ENCODE measurements around the gene NKAIN2. TPM values are rescaled to one million over a fixed set of nuclear protein-coding genes. Genes with fewer than 3 reads are reported as not detected.
"Not testable (repeated sequence)": the region's sequence is repeated elsewhere in the genome, so short reads cannot be mapped to it uniquely, and the experiment has no call there.

The NKAIN2 gene
- total RNA-seq, 1 experiment from 2014 or later, result 3.7 TPM

- DNase-seq (ENCODE audit: extremely low read depth, low read depth), result no peak
Observed at GRCh38 chr6:124283486-124283885, 479.8 kb downstream of the NKAIN2 start.

DNA sequence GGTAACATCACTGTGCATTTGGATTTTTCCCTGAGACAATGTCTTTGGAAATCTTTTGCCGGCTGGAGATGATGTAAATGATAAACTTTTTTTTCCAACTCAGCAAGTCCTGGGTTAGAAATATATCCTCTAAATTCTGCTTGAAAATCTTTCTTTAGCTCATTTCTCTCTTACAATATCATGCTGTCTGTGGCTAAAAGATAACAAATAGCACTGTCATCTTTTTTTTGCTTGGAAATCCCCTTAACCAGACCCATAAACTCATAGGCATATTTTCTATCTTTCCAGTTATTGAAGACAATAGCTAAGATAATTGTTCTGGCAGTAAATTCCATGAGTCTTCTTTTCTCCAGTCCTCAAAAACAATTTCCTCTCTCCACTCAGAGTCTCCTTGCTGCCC, 481.5 kb downstream of the NKAIN2 start:
- DNase-seq (ENCODE audit: extremely low read depth, low read depth), result no peak

DNA sequence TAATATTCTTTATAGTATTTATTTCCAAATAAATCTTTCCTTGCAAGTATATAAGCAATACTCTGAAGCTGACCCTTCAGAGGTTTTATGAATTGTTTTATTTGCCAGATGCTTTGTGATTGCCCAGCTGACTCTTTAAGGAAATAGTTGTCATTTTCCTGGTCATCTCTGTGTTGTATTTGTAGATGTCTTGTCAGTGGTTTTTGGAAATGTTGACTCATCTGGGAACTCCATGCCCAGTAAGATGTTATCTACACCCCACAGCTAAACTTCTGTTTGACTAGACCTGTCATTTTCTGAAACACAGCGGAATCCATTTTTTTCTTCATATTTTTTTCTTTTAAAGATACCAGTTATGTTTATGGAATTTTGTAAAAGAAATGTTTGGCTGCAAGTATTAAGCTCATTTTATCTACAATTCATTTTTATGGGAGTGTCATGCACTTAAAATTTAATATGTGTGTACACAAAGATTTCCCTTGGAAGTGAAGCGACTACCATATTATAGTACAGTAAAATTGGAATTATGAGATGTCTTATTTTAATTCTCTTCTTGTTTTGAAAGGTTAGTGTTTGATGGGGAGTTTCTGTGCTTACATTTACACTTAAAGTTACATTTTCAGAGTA, 491.0 kb downstream of the NKAIN2 start:
- DNase-seq (ENCODE audit: extremely low read depth, low read depth), result no peak

DNA sequence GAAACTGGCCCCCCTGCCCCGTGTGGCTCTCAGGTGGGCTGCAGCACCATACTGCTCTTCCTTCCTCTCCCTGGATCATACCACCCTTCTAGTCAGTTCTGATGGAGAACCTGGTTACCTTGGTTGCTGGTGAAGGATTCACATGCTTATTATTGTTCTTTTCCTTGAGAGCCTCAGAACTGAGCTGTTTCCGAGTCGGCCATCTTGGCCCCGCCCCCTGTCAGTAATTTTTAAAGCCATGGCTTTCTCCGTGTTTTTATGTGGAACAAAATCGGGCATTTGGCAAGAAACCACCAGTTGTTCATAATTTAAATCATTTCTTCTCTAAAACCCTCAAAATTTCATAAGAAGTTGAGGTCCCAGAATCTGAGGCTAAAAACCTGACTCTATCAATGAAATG, 493.8 kb downstream of the NKAIN2 start:
- no peak for DNase-seq (ENCODE audit: extremely low read depth, low read depth)

DNA sequence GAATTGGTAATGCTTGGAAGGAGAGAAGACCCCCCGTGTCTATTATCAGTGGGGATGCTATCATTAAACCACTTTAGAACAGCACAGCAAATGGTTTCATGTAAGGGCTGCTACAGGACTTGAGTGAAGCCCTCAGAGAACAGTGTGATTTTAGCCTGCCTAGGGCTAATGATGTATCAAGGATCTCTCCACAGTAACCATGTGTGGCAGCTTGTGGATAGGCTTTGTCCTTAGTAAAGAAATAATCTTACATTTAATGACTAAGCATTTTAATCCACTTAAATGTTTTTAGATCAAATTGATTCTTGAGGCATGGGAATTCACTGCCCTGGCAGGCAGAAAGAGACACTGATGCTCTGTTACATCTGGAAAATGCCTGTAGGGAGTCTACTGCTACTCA, 495.1 kb downstream of the NKAIN2 start:
- DNase-seq (ENCODE audit: extremely low read depth, low read depth), result no peak

DNA sequence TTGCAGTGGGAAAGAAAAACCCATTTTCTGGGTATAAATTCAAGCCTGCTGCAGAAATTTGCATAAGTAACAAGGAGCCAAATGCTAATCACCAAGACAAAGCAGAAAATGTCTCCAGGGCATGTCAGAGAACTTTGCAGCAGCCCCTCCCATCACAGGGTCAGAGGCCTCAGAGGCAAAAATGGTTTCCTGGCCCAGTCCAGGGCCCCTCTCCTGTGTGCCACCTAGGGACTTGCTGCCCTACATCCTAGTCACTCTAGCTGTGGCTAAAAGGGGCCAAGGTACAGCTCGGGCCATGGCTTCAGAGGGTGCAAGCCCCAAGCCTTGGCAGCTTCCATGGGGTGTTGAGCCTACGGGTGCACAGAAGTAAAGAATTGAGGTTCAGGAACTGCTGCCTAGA, 497.2 kb downstream of the NKAIN2 start:
- not testable (repeated sequence) for DNase-seq (ENCODE audit: extremely low read depth, low read depth)

DNA sequence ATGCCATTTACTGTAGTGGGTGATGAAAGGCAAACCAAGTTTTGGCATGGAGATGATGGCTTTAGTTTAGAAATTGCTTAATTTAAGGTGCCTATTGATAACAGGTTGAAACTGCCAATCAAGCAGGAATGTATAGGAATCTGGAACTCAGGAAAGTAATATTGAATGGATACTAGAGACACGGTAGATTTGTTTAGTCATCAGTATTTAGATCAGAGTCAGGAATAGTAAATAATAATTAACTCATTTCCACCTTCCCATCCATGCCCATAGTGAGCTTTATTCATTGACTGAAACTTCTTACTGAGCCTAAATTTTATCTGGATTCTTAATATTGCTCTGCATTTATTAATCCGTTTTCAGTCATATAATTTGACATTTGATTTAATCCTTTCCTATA, 500.3 kb downstream of the NKAIN2 start:
- no peak for DNase-seq (ENCODE audit: extremely low read depth, low read depth)

GRCh38 chr6:124310139-124310538, 506.5 kb downstream of the NKAIN2 start:
- DNase-seq (ENCODE audit: extremely low read depth, low read depth), result no peak

DNA sequence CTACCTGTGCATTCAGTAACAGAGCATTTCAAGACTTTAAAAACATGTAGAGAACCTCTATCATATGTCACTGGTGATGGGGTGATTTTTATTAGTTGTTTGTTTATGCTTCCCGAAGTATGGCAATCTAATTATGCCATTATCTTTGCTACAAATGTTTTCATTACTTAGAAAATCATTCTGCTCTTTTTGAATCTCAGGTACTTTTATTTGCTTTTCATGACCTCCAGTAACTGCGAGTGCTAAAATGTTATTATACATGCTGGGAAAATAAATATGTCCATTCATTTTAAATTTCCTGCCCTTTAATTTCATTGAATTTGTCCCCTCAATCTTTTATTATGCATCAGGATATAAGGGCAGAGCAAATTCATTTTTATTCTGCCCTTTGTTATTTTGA, 515.7 kb downstream of the NKAIN2 start:
- DNase-seq (ENCODE audit: extremely low read depth, low read depth), result no peak

- no peak for DNase-seq (ENCODE audit: extremely low read depth, low read depth)
Observed at GRCh38 chr6:124324237-124324636, 520.6 kb downstream of the NKAIN2 start.

- DNase-seq (ENCODE audit: extremely low read depth, low read depth), result no peak
Observed at GRCh38 chr6:124330197-124330596, 526.5 kb downstream of the NKAIN2 start.

- DNase-seq (ENCODE audit: extremely low read depth, low read depth), result no peak
Observed at GRCh38 chr6:124334359-124334758, 530.7 kb downstream of the NKAIN2 start.

- no peak for DNase-seq (ENCODE audit: extremely low read depth, low read depth)
Observed at GRCh38 chr6:124339610-124340334, 536.1 kb downstream of the NKAIN2 start.

DNA sequence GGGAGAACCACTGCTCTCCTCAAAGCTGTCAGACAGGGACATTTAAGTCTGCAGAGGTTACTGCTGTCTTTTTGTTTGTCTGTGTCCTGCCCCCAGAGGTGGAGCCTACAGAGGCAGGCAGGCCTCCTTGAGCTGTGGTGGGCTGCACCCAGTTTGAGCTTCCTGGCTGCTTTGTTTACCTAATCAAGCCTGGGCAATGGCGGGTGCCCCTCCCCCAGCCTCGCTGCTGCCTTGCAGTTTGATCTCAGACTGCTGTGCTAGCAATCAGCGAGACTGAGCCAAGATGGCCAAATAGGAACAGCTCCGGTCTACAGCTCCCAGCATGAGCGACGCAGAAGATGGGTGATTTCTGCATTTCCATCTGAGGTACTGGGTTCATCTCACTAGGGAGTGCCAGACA, 544.7 kb downstream of the NKAIN2 start:
- DNase-seq (ENCODE audit: extremely low read depth, low read depth), result not testable (repeated sequence)

DNA sequence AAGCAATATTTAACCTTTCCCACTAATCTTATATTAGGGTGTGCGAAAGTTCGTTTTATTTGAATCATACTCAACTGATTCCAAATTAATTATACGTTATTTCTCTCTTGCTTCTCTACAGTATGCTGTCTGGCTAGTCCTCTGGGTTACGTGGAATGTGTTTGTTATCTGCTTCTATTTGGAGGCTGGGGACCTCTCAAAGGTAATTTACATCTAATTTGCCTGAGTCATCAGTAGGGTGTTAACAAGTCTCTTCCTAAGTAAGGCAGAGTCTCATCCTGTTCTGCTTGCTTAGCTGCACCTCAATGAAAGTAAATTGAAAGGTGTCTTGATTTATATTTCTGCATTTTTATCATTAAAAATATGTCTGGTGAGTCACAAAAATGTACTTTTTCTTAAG, 551.5 kb downstream of the NKAIN2 start:
- DNase-seq (ENCODE audit: extremely low read depth, low read depth), result no peak

GRCh38 chr6:124356276-124356810, 552.7 kb downstream of the NKAIN2 start:
- DNase-seq (ENCODE audit: extremely low read depth, low read depth), result no peak

- no peak for DNase-seq (ENCODE audit: extremely low read depth, low read depth)
Observed at GRCh38 chr6:124356811-124357210, 553.1 kb downstream of the NKAIN2 start.

- no peak for DNase-seq (ENCODE audit: extremely low read depth, low read depth)
Observed at GRCh38 chr6:124368131-124368530, 564.5 kb downstream of the NKAIN2 start.

DNA sequence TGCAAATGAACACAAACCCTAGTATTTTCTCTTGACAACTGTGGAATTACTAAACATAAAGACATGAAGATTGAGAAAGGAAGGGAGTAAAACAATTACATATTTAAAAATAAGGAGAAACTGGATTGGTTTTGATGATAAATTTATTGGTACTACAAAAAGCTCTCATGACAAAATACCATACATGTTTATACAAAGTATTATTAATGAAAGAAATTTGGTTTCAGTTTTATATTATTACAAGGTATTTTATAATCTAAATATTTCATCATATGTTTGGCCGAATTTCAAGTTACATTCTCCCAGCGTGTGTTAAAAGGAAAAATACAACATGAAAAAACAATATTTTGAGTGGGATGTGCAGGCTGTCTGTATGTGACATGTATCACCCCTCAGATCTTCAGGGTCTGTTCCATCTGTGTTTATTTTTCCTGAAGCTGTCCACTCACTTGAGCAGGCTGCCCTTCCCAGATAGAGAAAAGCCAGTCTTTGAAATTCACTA, 568.4 kb downstream of the NKAIN2 start:
- DNase-seq (ENCODE audit: extremely low read depth, low read depth), result no peak

GRCh38 chr6:124373386-124373785, 569.7 kb downstream of the NKAIN2 start:
- no peak for DNase-seq (ENCODE audit: extremely low read depth, low read depth)

DNA sequence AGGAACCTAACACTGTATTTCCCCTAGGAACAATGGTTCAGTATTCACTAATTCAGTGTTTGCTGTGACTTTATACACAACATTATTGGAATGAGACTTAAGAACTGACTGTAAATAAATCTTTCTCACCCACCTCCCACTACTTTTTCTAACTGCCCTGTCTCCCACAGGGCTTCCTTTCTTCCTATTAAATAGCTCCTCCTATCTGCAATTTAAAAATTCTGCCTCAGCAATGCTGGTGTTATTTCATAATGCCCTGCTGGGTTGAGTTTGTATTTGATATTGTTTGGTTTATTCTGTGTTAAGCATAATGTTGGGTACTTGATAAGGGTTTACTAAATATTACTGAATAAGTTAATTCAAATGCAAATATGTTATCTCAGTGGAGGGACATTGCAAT, 585.5 kb downstream of the NKAIN2 start:
- DNase-seq (ENCODE audit: extremely low read depth, low read depth), result no peak

- DNase-seq (ENCODE audit: extremely low read depth, low read depth), result no peak
Observed at GRCh38 chr6:124393536-124393935, 589.9 kb downstream of the NKAIN2 start.
